Lower lobe of right lung (tissue), 2 donors: Measurements from ENCODE around the gene MFGE8. TPM values are rescaled to one million over a fixed set of nuclear protein-coding genes. Genes with fewer than 3 reads are reported as not detected.

Experiments
- ATAC-seq, 2 donors: fragments of 200-7000 bp; cut with Tn5 transposase; one replicate each; pipeline ENCODE4 v1.9.1; 2020 to 2022; ENCODE audit warnings: mild to moderate bottlenecking in 2 of 2, moderate library complexity in 2 of 2
- DNase-seq: peaks from one replicate; pipeline ENCODE4 v3.0.0-alpha.2; 2020
- H3K27ac ChIP-seq: fragments of 200-600 bp; one replicate; pipeline ENCODE4 v1.8.0; 2022
- H3K27me3 ChIP-seq: fragments of 200-600 bp; one replicate; pipeline ENCODE4 v1.8.0; 2022; ENCODE audit warnings: low read depth
- H3K36me3 ChIP-seq: fragments of 200-600 bp; one replicate; pipeline ENCODE4 v1.8.0; 2022; ENCODE audit warnings: mild to moderate bottlenecking
- H3K4me1 ChIP-seq: fragments of 200-600 bp; one replicate; pipeline ENCODE4 v1.8.0; 2022
- H3K4me3 ChIP-seq: fragments of 200-600 bp; one replicate; pipeline ENCODE4 v1.8.0; 2022; ENCODE audit warnings: mild to moderate bottlenecking
- H3K9me3 ChIP-seq: fragments of 200-600 bp; one replicate; pipeline ENCODE4 v1.8.0; 2022
- CTCF ChIP-seq: fragments of 200-600 bp; IDR thresholded peaks from one replicate; pipeline ENCODE4 v1.8.0; 2022; ENCODE audit warnings: antibody characterized with exemption, mild to moderate bottlenecking
- intact Hi-C: fragments of 100-400 bp; cut with DNase I; formaldehyde crosslinking; loops from one replicate; pipeline ENCODE4 v1.11.0; 2022
- total RNA-seq: library from RNA; stranded (reverse); fragmentation: NEBNext Ultra II Directional; extraction: Animal tissue kit (Norgen Biotek cat#: 25700); gene quantifications from one replicate; pipeline ENCODE4 v1.2.1, GENCODE V29; 2021
- donor health status: DM: no; HTN: yes; CAD: no; lungs with severe emphysema.

Gene MFGE8
- total RNA-seq, 1 donor from 2014 or later = 125 TPM

GRCh38 chr15:88904257-88904623 lies 8.9 kb downstream of the MFGE8 start:
- DNase-seq = peak; percentile 19
- Histone ChIP-seq H3K27me3 (no peaks in the 10 kb centered on the region), H3K9me3 (no peaks in the 10 kb centered on the region), H3K4me3 (no peak overlapping the region), H3K4me1 (peaks cover 12% of the 10 kb centered on the region), H3K36me3 (peaks cover 27% of the 10 kb centered on the region), H3K27ac (no peak overlapping the region)
- intact Hi-C loops = no loop called here
- ATAC-seq = no peak
- TF ChIP-seq CTCF = no peak

GRCh38 chr15:88902846-88903245 lies 10.3 kb downstream of the MFGE8 start:
- H3K36me3 ChIP-seq = peaks cover 18% of the 10 kb centered on the region
- no peak overlapping the region for H3K27ac ChIP-seq
- peaks cover 12% of the 10 kb centered on the region for H3K4me1 ChIP-seq
- no peaks in the 10 kb centered on the region for H3K9me3 ChIP-seq
- H3K27me3 ChIP-seq = no peaks in the 10 kb centered on the region
- H3K4me3 ChIP-seq = no peak overlapping the region
- DNase-seq (no peak), ATAC-seq (no peak)
- no peak for TF ChIP-seq CTCF
- intact Hi-C loops = no loop called here

GRCh38 chr15:88902221-88902835 lies 10.9 kb downstream of the MFGE8 start:
- Histone ChIP-seq H3K27me3 (no peaks in the 10 kb centered on the region), H3K27ac (no peak overlapping the region), H3K36me3 (peaks cover 18% of the 10 kb centered on the region), H3K4me1 (peaks cover 17% of the 10 kb centered on the region), H3K4me3 (no peak overlapping the region), H3K9me3 (no peaks in the 10 kb centered on the region)
- ATAC-seq (no peak), DNase-seq (no peak)
- TF ChIP-seq CTCF = no peak
- intact Hi-C loops = no loop called here

DNA sequence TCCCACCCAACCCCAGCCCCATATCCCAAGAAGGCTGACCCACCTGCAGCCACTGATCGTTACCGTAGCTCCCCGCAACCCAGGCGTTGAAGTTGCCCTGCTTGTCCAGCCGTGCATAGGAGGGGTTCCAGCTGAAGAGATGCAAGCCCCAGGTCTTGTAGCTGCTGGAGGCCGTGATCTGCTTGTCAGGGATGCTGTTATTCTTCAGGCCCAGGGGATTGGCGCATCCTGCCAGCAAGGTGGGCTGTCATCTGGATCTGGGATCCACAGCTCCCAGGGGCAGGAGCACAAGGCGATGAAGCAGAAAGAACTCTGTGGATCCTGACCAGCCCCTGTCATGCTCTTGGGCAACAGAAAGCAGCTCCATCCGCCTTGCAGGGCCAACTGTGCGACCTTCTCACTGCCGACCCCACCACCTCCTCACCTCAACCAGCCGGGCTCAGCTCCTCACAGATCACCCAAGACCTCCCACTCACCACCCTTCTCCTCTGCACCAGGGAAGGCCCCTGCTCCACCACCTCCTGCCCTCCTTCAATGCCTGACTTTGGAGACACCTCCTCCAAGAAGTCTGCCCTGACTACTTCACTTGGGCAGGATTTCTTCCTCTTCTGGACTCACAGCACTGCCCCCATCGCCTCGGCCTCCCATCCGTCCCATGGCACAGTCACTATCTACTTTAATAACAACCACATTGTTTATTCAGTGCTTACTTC lies 11.5 kb downstream of the MFGE8 start:
- H3K9me3 ChIP-seq = no peaks in the 10 kb centered on the region
- no peak overlapping the region for H3K27ac ChIP-seq
- peaks cover 24% of the 10 kb centered on the region for H3K4me1 ChIP-seq
- H3K27me3 ChIP-seq = no peaks in the 10 kb centered on the region
- intact Hi-C loops = no loop called here
- DNase-seq (no peak), ATAC-seq (no peak)
- TF ChIP-seq CTCF = no peak
- no peak overlapping the region for H3K4me3 ChIP-seq
- peaks cover 16% of the 10 kb centered on the region for H3K36me3 ChIP-seq

DNA sequence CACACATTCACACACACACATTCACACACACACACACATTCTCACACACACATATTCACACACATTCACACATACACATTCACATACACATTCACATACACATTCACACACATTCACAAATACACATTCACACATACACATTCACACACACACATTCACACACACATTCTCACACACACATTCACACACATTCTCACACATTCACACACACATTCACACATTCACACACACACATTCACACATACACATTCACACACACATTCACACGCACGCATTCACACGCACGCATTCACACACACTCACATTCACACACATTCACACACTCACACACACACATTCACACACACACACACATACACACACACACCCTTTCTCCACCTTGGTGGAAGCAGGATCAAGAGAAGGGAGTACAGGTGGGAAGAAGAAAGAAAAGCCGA lies 12.2 kb downstream of the MFGE8 start:
- no peak for TF ChIP-seq CTCF
- ATAC-seq (no peak), DNase-seq (no peak)
- Histone ChIP-seq H3K4me1 (peaks cover 29% of the 10 kb centered on the region), H3K9me3 (no peaks in the 10 kb centered on the region), H3K36me3 (peaks cover 11% of the 10 kb centered on the region), H3K27ac (no peak overlapping the region), H3K4me3 (no peak overlapping the region), H3K27me3 (no peaks in the 10 kb centered on the region)
- intact Hi-C loops = no loop called here
